ENCODE measurements around the gene PTPN3.

- TF ChIP-seq CTCF (IDR thresholded peaks at IDR 0.05) (no peak), YY1 (IDR thresholded peaks at IDR 0.05; ENCODE audit: low read depth) (no peak), POLR2AphosphoS5 (IDR thresholded peaks at IDR 0.05; ENCODE audit: low read depth, low read length) (no peak), EP300 (IDR thresholded peaks at IDR 0.05; ENCODE audit: borderline replicate concordance in 1 of 2, low read depth in 1 of 2, low read length in 1 of 2) (no peak), EZH2phosphoT487 (IDR thresholded peaks at IDR 0.05; ENCODE audit: borderline replicate concordance, low read depth) (no peak), USF2 (IDR thresholded peaks at IDR 0.05; ENCODE audit: borderline replicate concordance, low read depth, low read length) (no peak), REST (IDR thresholded peaks at IDR 0.05; ENCODE audit: low read depth, low read length) (no peak), IRF3 (IDR thresholded peaks at IDR 0.05; ENCODE audit: low read depth, low read length) (no peak), NFIC (IDR thresholded peaks at IDR 0.05; ENCODE audit: borderline replicate concordance) (no peak), ZBTB33 (IDR thresholded peaks at IDR 0.05; ENCODE audit: borderline replicate concordance, low read depth) (no peak)
These were observed 106.9 kb downstream of the PTPN3 start for GRCh38 chr9:109391176-109391575.
